Prostate gland (tissue), 2 donors: ENCODE measurements around the gene TEX53.

Experiments
- POLR2A ChIP-seq: fragments of 450-650 bp; IDR thresholded peaks from one replicate; pipeline ENCODE4 v1.6.1; 2016; ENCODE audit warnings: antibody characterized with exemption, mild to moderate bottlenecking
- TF ChIP-seq, protein P1 (sequence below), 4 experiments: fragments of 200-600 bp in 2 of 4; fragments of 450-650 bp in 2 of 4; sonication (generic) in 2 of 4; IDR thresholded peaks; 1 replicate in 3 of 4; 2 replicates in 1 of 4; pipeline ENCODE4 v1.5.1; 2016 to 2019; ENCODE audit warnings: antibody characterized with exemption in 4 of 4, mild to moderate bottlenecking in 2 of 4, moderate library complexity in 2 of 4

DNA sequence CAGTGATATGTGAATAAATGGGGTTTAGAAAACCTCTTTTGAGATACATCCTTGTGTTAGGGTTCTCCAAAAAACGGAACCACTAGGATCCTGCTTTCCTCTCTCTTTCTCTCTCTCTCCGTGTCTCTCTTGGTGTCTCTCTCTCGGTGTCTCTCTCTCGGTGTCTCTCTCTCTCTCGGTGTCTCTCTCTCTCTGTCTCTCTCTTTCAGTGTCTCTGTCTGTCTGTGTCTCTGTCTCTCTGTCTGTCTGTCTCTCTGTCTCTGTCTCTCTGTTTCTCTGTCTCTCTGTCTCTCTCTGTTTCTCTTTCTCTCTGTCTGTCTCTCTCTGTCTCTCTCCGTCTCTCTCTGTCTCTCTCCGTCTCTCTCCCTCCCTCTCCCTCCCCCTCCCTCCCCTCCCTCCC lies 32.2 kb upstream of the TEX53 start:
- TF ChIP-seq, protein P1, sequence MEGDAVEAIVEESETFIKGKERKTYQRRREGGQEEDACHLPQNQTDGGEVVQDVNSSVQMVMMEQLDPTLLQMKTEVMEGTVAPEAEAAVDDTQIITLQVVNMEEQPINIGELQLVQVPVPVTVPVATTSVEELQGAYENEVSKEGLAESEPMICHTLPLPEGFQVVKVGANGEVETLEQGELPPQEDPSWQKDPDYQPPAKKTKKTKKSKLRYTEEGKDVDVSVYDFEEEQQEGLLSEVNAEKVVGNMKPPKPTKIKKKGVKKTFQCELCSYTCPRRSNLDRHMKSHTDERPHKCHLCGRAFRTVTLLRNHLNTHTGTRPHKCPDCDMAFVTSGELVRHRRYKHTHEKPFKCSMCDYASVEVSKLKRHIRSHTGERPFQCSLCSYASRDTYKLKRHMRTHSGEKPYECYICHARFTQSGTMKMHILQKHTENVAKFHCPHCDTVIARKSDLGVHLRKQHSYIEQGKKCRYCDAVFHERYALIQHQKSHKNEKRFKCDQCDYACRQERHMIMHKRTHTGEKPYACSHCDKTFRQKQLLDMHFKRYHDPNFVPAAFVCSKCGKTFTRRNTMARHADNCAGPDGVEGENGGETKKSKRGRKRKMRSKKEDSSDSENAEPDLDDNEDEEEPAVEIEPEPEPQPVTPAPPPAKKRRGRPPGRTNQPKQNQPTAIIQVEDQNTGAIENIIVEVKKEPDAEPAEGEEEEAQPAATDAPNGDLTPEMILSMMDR (IDR thresholded peaks at IDR 0.05): no peak
- no peak for TF ChIP-seq POLR2A
